ENCODE results near the gene ZYG11A. TPM values are rescaled to one million over a fixed set of nuclear protein-coding genes. Genes with fewer than 3 reads are reported as not detected.
"Not testable (repeated sequence)": the region's sequence is repeated elsewhere in the genome, so short reads cannot be mapped to it uniquely, and the experiment has no call there.

Gene ZYG11A
- total RNA-seq: under 1 TPM; 0.23 to 0.35 TPM

DNA sequence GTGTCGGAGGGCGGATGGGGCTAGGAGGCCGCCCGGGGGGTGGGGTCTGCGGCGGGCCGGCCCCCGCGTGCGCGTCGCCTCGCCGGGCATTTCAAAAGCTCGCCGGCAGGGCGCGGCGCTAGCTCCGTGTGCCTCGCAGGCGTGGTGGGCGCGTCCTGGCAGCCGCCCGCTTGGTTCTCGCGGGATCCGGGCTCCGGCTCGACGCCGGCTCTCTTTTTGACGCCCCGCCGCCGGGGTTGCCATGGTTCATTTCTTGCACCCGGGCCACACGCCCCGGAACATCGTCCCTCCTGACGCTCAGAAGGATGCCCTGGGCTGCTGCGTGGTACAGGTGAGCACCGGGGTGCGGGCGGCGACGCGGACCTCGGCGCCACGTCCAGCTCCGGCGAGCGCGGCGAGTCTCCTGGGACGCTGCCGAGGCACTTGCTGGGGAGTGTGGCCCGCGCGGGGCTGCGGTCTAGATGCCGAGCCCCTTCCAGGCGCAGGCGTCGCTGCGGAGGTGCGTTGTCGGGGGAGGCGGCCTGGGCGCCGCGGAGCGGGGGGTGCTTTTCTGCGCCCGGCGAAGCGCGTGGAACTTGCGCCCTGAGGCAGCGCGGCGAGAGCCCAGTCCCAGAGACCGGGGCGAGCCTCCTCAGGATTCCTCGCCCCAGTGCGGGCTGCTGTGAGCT, at the start of gene ZYG11A:
ZYG11A (plus strand) TSS at position 118 of the 668 bp plus-strand sequence; CDS start at position 242, 124 bp downstream.
- CTCF ChIA-PET: interaction anchor here (0.6 to 1.9 kb wide), 5 partner anchors 25 to 184 kb away, joined by 3 to 6 read pairs (median 3); partner anchors contain the start of gene ECHDC2
- no peaks in the 10 kb centered on the region for H3K9me3 Mint-ChIP-seq (ENCODE audit: low read depth)
- DNase-seq (peak; percentile 83), ATAC-seq (peak; percentile 99)
- no peak within 1 kb of the TSS for H3K27ac Mint-ChIP-seq
- peaks cover 2% of the 10 kb centered on the region for H3K4me1 Mint-ChIP-seq
- H3K36me3 Mint-ChIP-seq: no peaks in the 10 kb centered on the region
- H3K27me3 Mint-ChIP-seq: peaks cover 24% of the 10 kb centered on the region
- H3K4me3 Mint-ChIP-seq: peak within 1 kb of the TSS; percentile 47

GRCh38 chr1:52793717-52794116, 48.8 kb upstream of the ZYG11A start:
- H3K4me3 Mint-ChIP-seq; H3K9me3 Mint-ChIP-seq (ENCODE audit: low read depth); H3K4me1 Mint-ChIP-seq; DNase-seq; H3K36me3 Mint-ChIP-seq; H3K27me3 Mint-ChIP-seq; ATAC-seq; H3K27ac Mint-ChIP-seq: not testable (repeated sequence)
- CTCF ChIA-PET: interaction anchor here (0.6 kb wide), 1 partner anchor 1340 kb away, joined by 3 read pairs; no protein-coding TSS in a partner anchor

DNA sequence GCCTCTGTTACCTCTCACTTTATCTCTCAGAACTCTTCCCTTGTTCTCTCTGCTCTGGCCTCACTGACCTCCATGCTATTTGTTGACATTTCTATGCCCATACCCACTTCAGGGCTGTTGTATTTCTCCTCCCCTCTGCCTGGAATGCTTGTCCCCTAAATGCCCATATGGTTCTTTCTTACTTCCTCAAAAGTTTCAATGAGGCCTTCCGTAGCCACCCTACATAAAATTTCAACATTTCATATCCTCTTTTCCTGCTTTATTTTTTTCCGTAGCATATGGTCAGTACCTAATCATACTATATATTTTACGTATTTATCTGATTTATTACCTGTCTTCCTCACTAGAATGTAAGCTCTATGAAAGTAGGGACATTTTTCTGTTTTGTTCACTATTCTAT, 47.1 kb upstream of the ZYG11A start:
- peaks cover 4% of the 10 kb centered on the region for H3K36me3 Mint-ChIP-seq
- no peaks in the 10 kb centered on the region for H3K9me3 Mint-ChIP-seq (ENCODE audit: low read depth)
- CTCF ChIA-PET: interaction anchor here (1.1 kb wide), 1 partner anchor 30 kb away, joined by 3 read pairs; no protein-coding TSS in a partner anchor
- H3K27ac Mint-ChIP-seq: no peak overlapping the region
- H3K4me3 Mint-ChIP-seq: no peak overlapping the region
- H3K4me1 Mint-ChIP-seq: no peaks in the 10 kb centered on the region
- no peaks in the 10 kb centered on the region for H3K27me3 Mint-ChIP-seq
- ATAC-seq (no peak), DNase-seq (no peak)

DNA sequence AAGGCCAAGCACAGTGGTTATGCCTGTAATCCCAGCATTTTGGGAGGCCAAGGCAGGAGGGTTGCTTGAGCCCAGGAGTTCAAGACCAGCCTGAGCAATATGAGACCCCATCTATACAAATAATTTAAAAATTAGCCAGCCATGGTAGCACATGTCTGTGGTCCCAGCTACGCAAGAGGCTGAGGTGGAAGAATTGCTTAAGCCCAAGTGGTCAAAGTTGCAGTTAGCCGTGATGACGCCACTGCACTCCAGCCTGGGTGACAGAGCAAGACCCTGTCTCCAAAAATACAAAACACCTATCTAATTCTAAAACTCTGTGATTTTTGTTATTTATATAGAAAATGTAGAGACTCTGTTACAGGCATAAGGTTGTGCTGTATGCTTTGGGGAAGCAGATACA, 44.2 kb upstream of the ZYG11A start:
- H3K4me1 Mint-ChIP-seq: no peaks in the 10 kb centered on the region
- CTCF ChIA-PET: interaction anchor here (0.9 kb wide), 1 partner anchor 28 kb away, joined by 3 read pairs; no protein-coding TSS in a partner anchor
- H3K4me3 Mint-ChIP-seq: no peak overlapping the region

GRCh38 chr1:52801011-52801410, 41.5 kb upstream of the ZYG11A start:
- Mint-ChIP-seq H3K36me3 (peaks cover 4% of the 10 kb centered on the region), H3K4me3 (no peak overlapping the region), H3K4me1 (no peaks in the 10 kb centered on the region), H3K27ac (no peak overlapping the region), H3K27me3 (no peaks in the 10 kb centered on the region), H3K9me3 (ENCODE audit: low read depth) (no peaks in the 10 kb centered on the region)
- no peak for ATAC-seq
- DNase-seq: no peak
- CTCF ChIA-PET: no interaction called here

More for the DNA sequence above, 44.2 kb upstream of the ZYG11A start:
- DNase-seq: no peak
- Mint-ChIP-seq H3K27ac (no peak overlapping the region), H3K27me3 (no peaks in the 10 kb centered on the region), H3K9me3 (ENCODE audit: low read depth) (no peaks in the 10 kb centered on the region), H3K36me3 (peaks cover 4% of the 10 kb centered on the region)
- ATAC-seq: no peak

DNA sequence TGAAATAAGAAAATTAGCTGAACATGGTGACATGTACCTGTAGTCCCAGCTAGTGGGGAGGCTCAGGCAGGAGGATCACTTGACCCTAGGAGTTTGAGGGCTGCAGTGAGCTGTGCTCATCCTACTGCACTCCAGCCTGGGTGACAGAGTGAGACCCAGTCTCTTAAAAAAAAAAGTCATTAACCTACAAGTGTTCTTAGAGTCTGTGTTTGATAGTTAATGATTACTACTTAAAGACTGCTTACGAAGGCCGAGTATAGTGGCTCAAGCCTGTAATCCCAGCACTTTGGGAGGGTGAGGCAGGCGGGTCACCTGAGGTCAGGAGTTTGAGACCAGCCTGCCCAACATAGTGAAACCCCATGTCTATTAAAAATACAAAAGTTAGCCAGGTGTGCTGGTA, 38.5 kb upstream of the ZYG11A start:
- not testable (repeated sequence) for H3K27ac Mint-ChIP-seq

DNA sequence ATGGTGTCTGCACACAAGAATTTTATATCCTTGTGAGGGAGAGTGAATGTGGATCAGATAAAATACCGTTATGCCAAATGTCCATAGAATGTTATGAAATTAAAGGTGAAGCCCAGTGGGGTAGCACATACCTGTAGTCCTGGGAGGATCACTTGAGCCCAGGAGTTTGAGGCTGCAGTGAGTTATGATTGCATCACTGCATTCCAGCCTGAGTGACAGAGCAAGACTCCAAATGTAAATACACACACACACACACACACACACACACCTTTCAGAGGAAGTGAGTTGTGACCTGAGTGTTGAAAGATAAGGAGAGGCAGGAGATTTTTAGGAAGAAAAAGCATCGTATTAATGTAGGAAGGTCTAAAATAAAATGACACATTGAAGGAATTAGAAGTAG, 28.1 kb upstream of the ZYG11A start:
- Mint-ChIP-seq H3K4me3 (no peak overlapping the region), H3K27me3 (no peaks in the 10 kb centered on the region), H3K4me1 (no peaks in the 10 kb centered on the region), H3K27ac (no peak overlapping the region), H3K9me3 (ENCODE audit: low read depth) (no peaks in the 10 kb centered on the region), H3K36me3 (peaks cover 7% of the 10 kb centered on the region)
- ATAC-seq (no peak), DNase-seq (no peak)
- CTCF ChIA-PET: no interaction called here

More for the DNA sequence above, 38.5 kb upstream of the ZYG11A start:
- H3K4me3 Mint-ChIP-seq; H3K9me3 Mint-ChIP-seq (ENCODE audit: low read depth); ATAC-seq; CTCF ChIA-PET; H3K4me1 Mint-ChIP-seq; H3K36me3 Mint-ChIP-seq; H3K27me3 Mint-ChIP-seq; DNase-seq: not testable (repeated sequence)

- not testable (repeated sequence) for H3K36me3 Mint-ChIP-seq; H3K27ac Mint-ChIP-seq; ATAC-seq; DNase-seq; H3K27me3 Mint-ChIP-seq; H3K9me3 Mint-ChIP-seq (ENCODE audit: low read depth); H3K4me3 Mint-ChIP-seq; H3K4me1 Mint-ChIP-seq
- CTCF ChIA-PET: interaction anchor here (0.6 kb wide), 1 partner anchor 80 kb away, joined by 4 read pairs; no protein-coding TSS in a partner anchor
Measured at GRCh38 chr1:52820830-52821229, 21.7 kb upstream of the ZYG11A start.

DNA sequence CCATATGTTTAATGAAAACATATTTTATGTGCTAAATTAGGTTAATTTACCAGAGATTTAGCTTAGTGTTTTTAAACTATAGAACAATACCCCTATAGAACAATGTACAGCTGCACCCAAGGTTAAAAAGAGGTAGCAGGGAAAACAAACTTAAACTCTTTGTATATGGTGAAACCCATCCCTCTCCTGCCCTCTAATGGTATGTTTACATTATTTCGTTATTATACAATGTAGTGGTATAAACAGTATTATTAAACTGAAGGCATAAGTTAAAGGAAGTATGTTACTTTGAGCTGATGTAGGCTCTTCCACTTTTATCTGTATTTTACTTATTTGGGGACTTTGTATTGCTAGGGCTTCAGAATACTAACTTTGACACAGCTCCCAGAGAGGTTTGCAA, 16.7 kb upstream of the ZYG11A start:
- no peak overlapping the region for H3K27ac Mint-ChIP-seq
- peak; percentile 68 for ATAC-seq
- no peaks in the 10 kb centered on the region for H3K27me3 Mint-ChIP-seq
- H3K4me3 Mint-ChIP-seq: no peak overlapping the region
- CTCF ChIA-PET: interaction anchor here (0.9 to 1.5 kb wide), 10 partner anchors 9 to 360 kb away, joined by 3 to 6 read pairs (median 4); partner anchors contain the start of gene ZYG11B
- no peaks in the 10 kb centered on the region for H3K4me1 Mint-ChIP-seq
- no peaks in the 10 kb centered on the region for H3K36me3 Mint-ChIP-seq
- DNase-seq: no peak
- no peaks in the 10 kb centered on the region for H3K9me3 Mint-ChIP-seq (ENCODE audit: low read depth)

- ATAC-seq: no peak
- H3K9me3 Mint-ChIP-seq (ENCODE audit: low read depth): no peaks in the 10 kb centered on the region
- peaks cover 7% of the 10 kb centered on the region for H3K27me3 Mint-ChIP-seq
- H3K4me1 Mint-ChIP-seq: no peaks in the 10 kb centered on the region
- DNase-seq: no peak
- H3K27ac Mint-ChIP-seq: no peak overlapping the region
- no peak overlapping the region for H3K4me3 Mint-ChIP-seq
- H3K36me3 Mint-ChIP-seq: no peaks in the 10 kb centered on the region
- CTCF ChIA-PET: no interaction called here
Measured at GRCh38 chr1:52834798-52835197, 7.8 kb upstream of the ZYG11A start.

DNA sequence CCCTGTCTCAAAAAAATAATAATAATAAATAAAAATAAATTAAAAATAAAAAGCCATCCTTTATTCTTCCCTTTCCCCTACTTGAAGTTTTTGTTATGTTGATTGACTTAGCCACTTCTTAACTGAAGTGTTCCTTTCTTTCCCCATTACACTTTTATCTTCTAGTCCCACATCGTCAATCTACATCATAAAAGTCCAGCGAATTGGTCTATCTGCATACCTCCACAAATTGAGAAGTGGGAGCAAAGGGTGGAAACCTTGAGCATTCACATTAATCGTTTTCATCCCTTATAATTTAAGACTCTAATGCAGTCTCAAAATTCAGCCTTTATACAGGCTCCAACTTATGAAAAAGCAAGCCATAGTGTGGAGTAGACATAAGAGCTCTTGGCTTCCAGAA, 6.5 kb upstream of the ZYG11A start:
- no peak overlapping the region for H3K4me3 Mint-ChIP-seq
- H3K27ac Mint-ChIP-seq: no peak overlapping the region
- no peaks in the 10 kb centered on the region for H3K36me3 Mint-ChIP-seq
- DNase-seq: no peak
- no peak for ATAC-seq
- H3K27me3 Mint-ChIP-seq: peaks cover 7% of the 10 kb centered on the region
- H3K4me1 Mint-ChIP-seq: no peaks in the 10 kb centered on the region
- no peaks in the 10 kb centered on the region for H3K9me3 Mint-ChIP-seq (ENCODE audit: low read depth)
- CTCF ChIA-PET: no interaction called here

- DNase-seq; H3K4me1 Mint-ChIP-seq; H3K27ac Mint-ChIP-seq; H3K9me3 Mint-ChIP-seq (ENCODE audit: low read depth); H3K4me3 Mint-ChIP-seq; CTCF ChIA-PET; H3K36me3 Mint-ChIP-seq; ATAC-seq: not testable (repeated sequence)
- peaks cover 23% of the 10 kb centered on the region for H3K27me3 Mint-ChIP-seq
Measured at GRCh38 chr1:52839175-52839574, 3.4 kb upstream of the ZYG11A start.

DNA sequence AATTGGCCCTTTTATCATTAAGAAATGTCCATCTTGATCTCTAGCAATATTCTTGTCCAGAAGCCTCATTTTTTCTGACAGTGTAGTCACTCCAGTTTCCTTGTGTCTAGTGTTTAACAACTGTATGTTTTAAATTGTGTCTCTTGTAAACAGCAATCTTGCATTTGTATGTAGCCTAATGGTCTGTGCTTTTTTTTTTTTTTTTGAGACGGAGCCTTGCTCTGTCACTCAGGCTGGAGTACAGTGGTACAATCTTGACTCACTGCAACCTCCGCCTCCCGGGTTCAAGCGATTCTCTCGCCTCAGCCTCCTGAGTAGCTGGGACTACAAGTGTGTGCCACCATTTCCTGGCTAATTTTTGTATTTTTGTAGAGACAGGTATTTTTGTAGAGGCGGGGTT, 2.6 kb downstream of the ZYG11A start:
- CTCF ChIA-PET; H3K9me3 Mint-ChIP-seq (ENCODE audit: low read depth); H3K27ac Mint-ChIP-seq; ATAC-seq; DNase-seq; H3K4me1 Mint-ChIP-seq; H3K4me3 Mint-ChIP-seq; H3K36me3 Mint-ChIP-seq: not testable (repeated sequence)
- peaks cover 24% of the 10 kb centered on the region for H3K27me3 Mint-ChIP-seq

DNA sequence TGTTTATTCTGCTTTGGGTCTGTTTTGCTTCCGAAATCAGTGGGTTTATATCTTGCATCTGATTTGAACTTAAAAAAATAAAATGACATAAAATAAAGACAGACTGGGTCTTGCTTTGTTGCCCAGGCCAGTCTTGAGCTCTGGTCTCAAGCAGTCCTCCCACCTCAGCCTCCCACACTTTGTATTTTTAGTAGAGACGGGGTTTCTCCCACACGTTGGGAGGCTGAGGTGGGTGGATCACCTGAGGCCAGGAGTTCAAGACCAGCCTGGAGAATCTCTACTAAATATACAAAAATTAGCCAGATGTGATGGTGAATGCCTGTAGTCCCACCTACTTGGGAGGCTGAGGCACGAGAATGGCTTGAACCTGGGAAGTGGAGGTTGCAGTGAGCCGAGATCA, 5.9 kb downstream of the ZYG11A start:
- Mint-ChIP-seq H3K27ac (no peak overlapping the region), H3K4me3 (no peak overlapping the region), H3K27me3 (peaks cover 23% of the 10 kb centered on the region), H3K4me1 (peaks cover under 1% of the 10 kb centered on the region), H3K36me3 (no peaks in the 10 kb centered on the region), H3K9me3 (ENCODE audit: low read depth) (no peaks in the 10 kb centered on the region)
- DNase-seq (no peak), ATAC-seq (no peak)
- CTCF ChIA-PET: interaction anchor here (0.6 kb wide), 1 partner anchor 905 kb away, joined by 3 read pairs; no protein-coding TSS in a partner anchor
